ENCODE measurements around the gene UST. TPM values are rescaled to one million over a fixed set of nuclear protein-coding genes. Genes with fewer than 3 reads are reported as not detected.
"Not testable (repeated sequence)": the region's sequence is repeated elsewhere in the genome, so short reads cannot be mapped to it uniquely, and the experiment has no call there.

UST gene
- total RNA-seq, 4 donors from 2014 or later = 2.3 to 8.4 (median 2.8) TPM

- ATAC-seq = no peak
- no peak for TF ChIP-seq POLR2A (IDR thresholded peaks at IDR 0.05)
- TF ChIP-seq CTCF (IDR thresholded peaks at IDR 0.05 in 4 of 5, conservative IDR thresholded peaks at IDR 0.05 in 1 of 5) = no peak
- DNase-seq = no peak
- intact Hi-C loops (cut with DNase I; ENCODE audit: low total_unique reads) = no loop called here
- Histone ChIP-seq H3K36me3 (no peaks in the 10 kb centered on the region), H3K9me3 (no peaks in the 10 kb centered on the region), H3K4me3 (no peak overlapping the region), H3K27me3 (no peaks in the 10 kb centered on the region), H3K27ac (no peak overlapping the region), H3K4me1 (no peaks in the 10 kb centered on the region)
- in situ Hi-C loops (cut with MboI; ENCODE audit: low sequenced_read_pairs in 4 of 4) = no loop called here
These were observed 98.6 kb downstream of the UST start for GRCh38 chr6:148845464-148845863.

- ATAC-seq (no peak), DNase-seq (no peak)
- Histone ChIP-seq H3K27me3 (no peaks in the 10 kb centered on the region), H3K4me1 (no peaks in the 10 kb centered on the region), H3K36me3 (no peaks in the 10 kb centered on the region), H3K4me3 (no peak overlapping the region), H3K9me3 (no peaks in the 10 kb centered on the region), H3K27ac (no peak overlapping the region)
- in situ Hi-C loops (cut with MboI; ENCODE audit: low sequenced_read_pairs in 4 of 4) = no loop called here
- no peak for TF ChIP-seq CTCF (IDR thresholded peaks at IDR 0.05 in 4 of 5, conservative IDR thresholded peaks at IDR 0.05 in 1 of 5)
- no peak for TF ChIP-seq POLR2A (IDR thresholded peaks at IDR 0.05)
- intact Hi-C loops (cut with DNase I; ENCODE audit: low total_unique reads) = no loop called here
These were observed 100.2 kb downstream of the UST start for GRCh38 chr6:148846778-148847761.

GRCh38 chr6:148848915-148849314 lies 102.1 kb downstream of the UST start:
- Histone ChIP-seq H3K4me3 (no peak overlapping the region), H3K9me3 (no peaks in the 10 kb centered on the region), H3K27ac (no peak overlapping the region), H3K4me1 (peaks cover 0 to 2% of the 10 kb centered on the region in 2 donors), H3K36me3 (no peaks in the 10 kb centered on the region), H3K27me3 (no peaks in the 10 kb centered on the region)
- TF ChIP-seq CTCF (IDR thresholded peaks at IDR 0.05 in 4 of 5, conservative IDR thresholded peaks at IDR 0.05 in 1 of 5) (no peak), POLR2A (IDR thresholded peaks at IDR 0.05) (no peak)
- DNase-seq (no peak), ATAC-seq (no peak)
- intact Hi-C loops (cut with DNase I; ENCODE audit: low total_unique reads) (no loop called here), in situ Hi-C loops (cut with MboI; ENCODE audit: low sequenced_read_pairs in 4 of 4) (no loop called here)

- ATAC-seq; in situ Hi-C loops (cut with MboI; ENCODE audit: low sequenced_read_pairs in 4 of 4); H3K27ac ChIP-seq; H3K9me3 ChIP-seq; H3K36me3 ChIP-seq; H3K4me1 ChIP-seq; intact Hi-C loops (cut with DNase I; ENCODE audit: low total_unique reads); DNase-seq; H3K27me3 ChIP-seq; H3K4me3 ChIP-seq: not testable (repeated sequence)
These were observed 102.6 kb downstream of the UST start for GRCh38 chr6:148849449-148849848.

GRCh38 chr6:148850964-148851363 lies 104.1 kb downstream of the UST start:
- Histone ChIP-seq H3K4me1 (peaks cover 0 to 4% of the 10 kb centered on the region in 2 donors), H3K4me3 (no peak overlapping the region), H3K27me3 (no peaks in the 10 kb centered on the region), H3K36me3 (no peaks in the 10 kb centered on the region), H3K9me3 (no peaks in the 10 kb centered on the region), H3K27ac (no peak overlapping the region)
- TF ChIP-seq POLR2A (IDR thresholded peaks at IDR 0.05) = no peak
- DNase-seq (no peak), ATAC-seq (no peak)
- intact Hi-C loops (cut with DNase I; ENCODE audit: low total_unique reads) (no loop called here), in situ Hi-C loops (cut with MboI; ENCODE audit: low sequenced_read_pairs in 4 of 4) (no loop called here)

Data from gastrocnemius medialis (tissue), 4 donors.